ENCODE results near the gene TCF12.
"Not testable (repeated sequence)": the region's sequence is repeated elsewhere in the genome, so short reads cannot be mapped to it uniquely, and the experiment has no call there.

TCF12 gene

GRCh38 chr15:57158589-57158988 lies 240.1 kb downstream of the TCF12 start:
- Histone ChIP-seq H3K27me3 (ENCODE audit: control insufficient read depth, insufficient read depth, low read length) (no peaks in the 10 kb centered on the region), H3K27ac (no peak overlapping the region), H3K36me3 (ENCODE audit: control insufficient read depth, insufficient read depth, low read length) (no peaks in the 10 kb centered on the region), H3K4me2 (ENCODE audit: low read length) (no peak overlapping the region), H3K79me2 (no peaks in the 10 kb centered on the region), H2AFZ (no peak overlapping the region), H3K9ac (no peak overlapping the region), H3K4me1 (no peaks in the 10 kb centered on the region), H3K4me3 (ENCODE audit: low read depth, low read length) (no peak overlapping the region), H3K9me3 (ENCODE audit: control insufficient read depth, low read length) (no peaks in the 10 kb centered on the region)
- TF ChIP-seq, protein P1, sequence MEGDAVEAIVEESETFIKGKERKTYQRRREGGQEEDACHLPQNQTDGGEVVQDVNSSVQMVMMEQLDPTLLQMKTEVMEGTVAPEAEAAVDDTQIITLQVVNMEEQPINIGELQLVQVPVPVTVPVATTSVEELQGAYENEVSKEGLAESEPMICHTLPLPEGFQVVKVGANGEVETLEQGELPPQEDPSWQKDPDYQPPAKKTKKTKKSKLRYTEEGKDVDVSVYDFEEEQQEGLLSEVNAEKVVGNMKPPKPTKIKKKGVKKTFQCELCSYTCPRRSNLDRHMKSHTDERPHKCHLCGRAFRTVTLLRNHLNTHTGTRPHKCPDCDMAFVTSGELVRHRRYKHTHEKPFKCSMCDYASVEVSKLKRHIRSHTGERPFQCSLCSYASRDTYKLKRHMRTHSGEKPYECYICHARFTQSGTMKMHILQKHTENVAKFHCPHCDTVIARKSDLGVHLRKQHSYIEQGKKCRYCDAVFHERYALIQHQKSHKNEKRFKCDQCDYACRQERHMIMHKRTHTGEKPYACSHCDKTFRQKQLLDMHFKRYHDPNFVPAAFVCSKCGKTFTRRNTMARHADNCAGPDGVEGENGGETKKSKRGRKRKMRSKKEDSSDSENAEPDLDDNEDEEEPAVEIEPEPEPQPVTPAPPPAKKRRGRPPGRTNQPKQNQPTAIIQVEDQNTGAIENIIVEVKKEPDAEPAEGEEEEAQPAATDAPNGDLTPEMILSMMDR (IDR thresholded peaks at IDR 0.05), result no peak

- TF ChIP-seq, protein P1 (IDR thresholded peaks at IDR 0.05), result no peak
- Histone ChIP-seq H3K27me3 (ENCODE audit: control insufficient read depth, insufficient read depth, low read length) (no peaks in the 10 kb centered on the region), H3K4me2 (ENCODE audit: low read length) (no peak overlapping the region), H3K4me1 (no peaks in the 10 kb centered on the region), H3K27ac (no peak overlapping the region), H2AFZ (no peak overlapping the region), H3K36me3 (ENCODE audit: control insufficient read depth, insufficient read depth, low read length) (no peaks in the 10 kb centered on the region), H3K79me2 (no peaks in the 10 kb centered on the region), H3K9ac (no peak overlapping the region), H3K4me3 (ENCODE audit: low read depth, low read length) (no peak overlapping the region), H3K9me3 (ENCODE audit: control insufficient read depth, low read length) (no peaks in the 10 kb centered on the region)
Measured at GRCh38 chr15:57158997-57159668, 240.7 kb downstream of the TCF12 start.

DNA sequence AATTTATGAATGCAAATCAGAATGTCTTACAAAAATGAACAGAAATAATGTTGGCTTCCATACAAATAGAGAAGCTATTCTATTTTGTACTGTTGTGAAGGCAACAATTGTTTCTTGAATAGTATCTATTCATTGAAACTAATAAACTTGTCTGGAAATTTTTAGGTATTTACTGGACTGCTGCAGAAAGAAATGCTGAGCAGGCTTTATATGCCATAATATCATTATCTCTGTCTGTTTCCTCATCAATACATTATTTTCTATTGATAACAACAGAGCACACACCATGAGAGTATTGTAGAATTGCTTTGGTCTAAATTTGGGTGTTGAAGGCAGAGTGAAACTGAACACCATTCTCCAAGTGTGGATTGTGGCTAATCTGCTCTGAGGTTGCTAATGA lies 241.3 kb downstream of the TCF12 start:
- Histone ChIP-seq H3K9ac (no peak overlapping the region), H3K27ac (no peak overlapping the region), H3K9me3 (ENCODE audit: control insufficient read depth, low read length) (no peaks in the 10 kb centered on the region), H3K79me2 (no peaks in the 10 kb centered on the region), H3K4me3 (ENCODE audit: low read depth, low read length) (no peak overlapping the region), H3K4me1 (no peaks in the 10 kb centered on the region), H3K27me3 (ENCODE audit: control insufficient read depth, insufficient read depth, low read length) (no peaks in the 10 kb centered on the region), H2AFZ (no peak overlapping the region), H3K36me3 (ENCODE audit: control insufficient read depth, insufficient read depth, low read length) (no peaks in the 10 kb centered on the region), H3K4me2 (ENCODE audit: low read length) (no peak overlapping the region)
- TF ChIP-seq, protein P1 (IDR thresholded peaks at IDR 0.05), result no peak

- H3K27ac ChIP-seq, result no peak overlapping the region
- TF ChIP-seq, protein P1 (IDR thresholded peaks at IDR 0.05), result no peak
- H3K79me2 ChIP-seq, result no peaks in the 10 kb centered on the region
Measured at GRCh38 chr15:57160823-57161560, 242.5 kb downstream of the TCF12 start.

DNA sequence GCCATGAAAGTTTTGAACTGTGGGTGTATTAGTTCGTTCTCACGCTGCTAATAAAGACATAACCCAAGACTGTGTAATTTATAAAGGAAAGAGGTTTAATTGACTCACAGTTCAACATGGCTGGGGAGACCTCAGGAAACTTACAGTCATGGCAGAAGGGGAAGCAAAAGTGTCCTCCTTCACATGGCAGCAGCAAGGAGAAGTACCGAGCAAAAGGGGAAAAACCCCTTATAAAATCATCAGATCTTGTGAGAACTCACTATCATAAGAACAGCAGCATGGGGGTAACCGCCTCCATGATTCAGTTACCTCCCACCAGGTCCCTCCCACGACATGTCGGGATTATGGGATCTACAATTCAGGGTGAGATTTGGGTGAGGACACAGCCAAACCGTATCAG lies 245.8 kb downstream of the TCF12 start:
- not testable (repeated sequence) for H3K4me2 ChIP-seq (ENCODE audit: low read length); H3K4me1 ChIP-seq; H3K9ac ChIP-seq; H3K9me3 ChIP-seq (ENCODE audit: control insufficient read depth, low read length); H3K4me3 ChIP-seq (ENCODE audit: low read depth, low read length); H3K27ac ChIP-seq; H3K79me2 ChIP-seq; H2AFZ ChIP-seq; H3K27me3 ChIP-seq (ENCODE audit: control insufficient read depth, insufficient read depth, low read length); H3K36me3 ChIP-seq (ENCODE audit: control insufficient read depth, insufficient read depth, low read length)

More at GRCh38 chr15:57160823-57161560, 242.5 kb downstream of the TCF12 start:
- no peak overlapping the region for H2AFZ ChIP-seq
- H3K4me2 ChIP-seq (ENCODE audit: low read length), result no peak overlapping the region
- no peaks in the 10 kb centered on the region for H3K9me3 ChIP-seq (ENCODE audit: control insufficient read depth, low read length)
- H3K36me3 ChIP-seq (ENCODE audit: control insufficient read depth, insufficient read depth, low read length), result no peaks in the 10 kb centered on the region
- no peak overlapping the region for H3K4me3 ChIP-seq (ENCODE audit: low read depth, low read length)
- no peaks in the 10 kb centered on the region for H3K4me1 ChIP-seq
- no peak overlapping the region for H3K9ac ChIP-seq
- H3K27me3 ChIP-seq (ENCODE audit: control insufficient read depth, insufficient read depth, low read length), result no peaks in the 10 kb centered on the region
